ENCODE results near the gene BOLA2B.
A peak's percentile ranks its signal among the peaks of the same experiment; 100 is the strongest.
"Not testable (repeated sequence)": the region's sequence is repeated elsewhere in the genome, so short reads cannot be mapped to it uniquely, and the experiment has no call there.

Gene BOLA2B

DNA sequence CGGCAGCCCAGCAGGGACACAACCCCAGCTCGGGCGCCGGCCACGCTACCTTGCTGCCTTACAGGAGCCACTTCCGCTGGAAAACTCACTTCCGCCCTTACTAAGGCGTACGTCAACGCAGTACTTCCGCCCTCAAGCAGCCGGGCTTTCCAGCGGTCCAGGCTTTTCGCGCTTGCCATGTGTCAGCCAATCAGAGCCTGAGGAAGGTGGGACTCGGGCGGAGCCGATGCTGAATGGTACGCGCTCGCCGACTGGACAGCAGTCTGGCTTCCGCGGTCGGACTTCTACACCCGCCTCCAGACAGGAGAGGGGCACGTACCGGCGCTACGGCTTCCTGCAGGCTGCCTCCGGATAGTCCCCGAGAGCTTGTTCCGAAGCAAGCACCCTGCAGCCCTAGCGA lies at the start of gene BOLA2B, which contains the start of gene SLX1A:
Gene BOLA2B, minus strand, starts transcription at position 52 of the 400 bp plus-strand sequence. CDS start 71 bp downstream, outside the sequence.
Gene SLX1A, plus strand, starts transcription at position 261 of the 400 bp plus-strand sequence. CDS start 210 bp downstream, outside the sequence.
- not testable (repeated sequence) for DNase-seq

DNA sequence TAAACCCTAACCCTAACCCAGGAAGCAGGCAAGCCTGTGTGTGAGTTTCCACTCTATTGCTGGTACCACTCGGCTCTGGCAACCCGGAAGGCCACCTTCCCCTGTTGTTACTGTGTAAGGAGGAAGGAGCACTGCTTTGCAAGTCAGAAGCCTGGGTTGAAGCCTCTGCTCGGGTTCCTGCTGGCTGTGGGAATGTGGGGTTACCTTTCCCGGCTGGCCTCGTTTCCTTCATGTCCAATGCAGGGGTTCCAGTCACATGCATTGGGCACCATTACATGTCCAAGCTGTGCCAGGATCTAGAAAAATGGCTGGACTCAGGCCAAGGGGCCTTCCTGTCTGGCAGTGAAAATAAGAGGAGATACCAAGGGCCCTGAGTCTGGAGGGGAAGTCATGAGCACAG lies 23.6 kb upstream of the BOLA2B start:
- DNase-seq, result not testable (repeated sequence)

DNA sequence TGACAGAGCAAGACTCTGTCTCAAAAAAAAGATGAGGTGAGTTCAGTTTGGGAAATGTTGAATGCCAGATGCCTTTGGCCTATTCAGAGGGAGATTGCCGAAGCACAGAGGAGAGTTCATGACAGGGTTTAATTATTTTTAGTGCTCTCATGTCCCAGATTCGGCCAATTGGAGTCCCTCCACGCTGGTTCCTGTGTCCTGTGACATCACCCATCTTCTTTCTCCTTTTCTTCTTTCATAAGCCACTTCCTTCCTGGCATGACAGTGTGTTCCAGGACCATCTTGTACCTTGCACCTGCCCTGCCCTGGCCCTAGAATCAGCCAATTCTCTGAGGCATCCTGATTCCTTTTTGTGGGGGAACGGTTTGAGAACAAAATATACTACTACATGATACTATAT lies 17.9 kb upstream of the BOLA2B start:
- not testable (repeated sequence) for DNase-seq

DNA sequence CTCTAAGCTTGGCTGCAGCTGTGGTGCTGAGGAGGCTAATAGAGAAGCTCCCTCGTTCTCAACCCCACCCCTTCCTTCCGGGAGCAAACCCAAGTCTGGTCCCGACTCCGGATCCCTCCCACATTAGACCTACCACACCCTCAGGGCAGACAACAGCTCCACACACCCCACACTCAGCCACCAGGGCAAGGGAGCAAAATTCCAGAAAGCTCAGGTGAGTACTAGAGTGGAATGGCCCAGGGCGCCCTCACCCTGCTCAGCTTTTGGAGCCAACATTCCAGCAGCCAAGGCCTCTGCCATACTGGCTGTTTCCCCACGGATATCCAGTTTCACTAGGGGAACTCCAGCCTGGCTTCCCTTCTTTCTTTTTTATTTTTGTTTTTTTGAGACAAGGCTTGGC lies 15.6 kb upstream of the BOLA2B start:
- not testable (repeated sequence) for DNase-seq

DNA sequence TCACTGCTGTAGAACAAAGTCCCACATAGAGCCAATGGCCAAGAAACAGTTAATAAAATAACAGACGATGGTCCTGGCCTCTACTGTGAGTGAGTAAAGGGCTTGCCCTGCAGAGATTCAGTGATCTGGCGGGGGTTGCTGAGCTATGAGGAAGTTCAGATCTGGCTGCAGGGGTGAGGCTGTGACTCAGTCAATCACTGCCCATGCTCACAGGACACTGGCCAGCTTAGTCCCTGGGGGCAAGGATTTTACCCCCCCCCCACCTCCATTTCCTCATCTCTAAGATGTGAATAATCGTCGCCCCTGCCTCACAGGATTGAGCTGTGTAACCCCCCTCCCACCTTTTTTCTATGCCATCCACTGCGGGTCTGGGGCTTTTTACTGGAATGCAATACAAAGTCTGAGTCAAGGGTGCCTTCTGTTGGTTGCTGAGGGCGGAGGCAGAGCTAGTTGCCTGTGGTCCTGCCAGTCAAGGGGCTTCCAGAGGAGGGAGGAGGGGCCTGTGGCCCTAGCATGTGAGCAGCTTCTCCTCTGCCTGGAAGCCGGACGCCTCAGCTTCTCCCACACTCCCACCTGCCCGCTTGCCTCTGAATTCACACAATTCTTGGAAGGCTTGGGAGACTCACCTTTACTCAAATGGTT lies 13.7 kb upstream of the BOLA2B start:
- not testable (repeated sequence) for DNase-seq

- DNase-seq, result not testable (repeated sequence)
Measured at GRCh38 chr16:30206252-30206651, 12.8 kb upstream of the BOLA2B start.

DNA sequence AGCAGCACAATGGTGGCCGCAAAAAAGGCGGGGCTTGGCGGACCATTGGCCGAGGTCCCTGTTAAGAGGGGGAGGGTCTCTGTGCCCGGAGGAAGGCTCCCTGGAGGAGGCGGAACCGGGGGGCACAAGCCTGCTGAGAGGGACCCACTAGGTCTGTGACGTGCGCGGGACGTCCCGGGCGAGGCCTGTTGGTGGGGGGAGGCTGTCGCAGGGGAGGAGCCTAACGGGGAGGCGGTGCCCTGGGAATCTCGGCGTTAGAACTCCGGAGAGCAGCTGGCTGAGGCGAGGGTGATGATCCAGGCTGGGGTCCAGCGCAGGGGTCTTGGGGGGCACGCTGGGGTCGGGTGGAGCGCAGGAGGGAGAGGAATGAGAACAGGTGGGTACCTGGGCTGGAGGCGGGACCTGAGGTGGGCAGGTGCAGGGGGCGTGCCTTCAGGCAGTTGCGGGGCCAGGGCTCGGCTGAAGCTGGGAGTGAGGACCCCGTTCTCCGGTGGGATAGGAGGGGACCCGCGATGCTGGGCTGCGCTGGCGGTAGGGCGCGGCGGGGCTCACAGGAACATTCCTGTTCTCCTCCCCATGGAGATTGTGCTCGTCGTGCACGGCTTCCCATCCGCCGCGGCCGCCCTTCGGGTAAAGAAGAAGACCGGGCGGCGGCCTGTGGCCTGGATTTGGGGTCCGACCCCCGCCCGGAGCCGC lies 12.2 kb upstream of the BOLA2B start:
- DNase-seq, result not testable (repeated sequence)

DNA sequence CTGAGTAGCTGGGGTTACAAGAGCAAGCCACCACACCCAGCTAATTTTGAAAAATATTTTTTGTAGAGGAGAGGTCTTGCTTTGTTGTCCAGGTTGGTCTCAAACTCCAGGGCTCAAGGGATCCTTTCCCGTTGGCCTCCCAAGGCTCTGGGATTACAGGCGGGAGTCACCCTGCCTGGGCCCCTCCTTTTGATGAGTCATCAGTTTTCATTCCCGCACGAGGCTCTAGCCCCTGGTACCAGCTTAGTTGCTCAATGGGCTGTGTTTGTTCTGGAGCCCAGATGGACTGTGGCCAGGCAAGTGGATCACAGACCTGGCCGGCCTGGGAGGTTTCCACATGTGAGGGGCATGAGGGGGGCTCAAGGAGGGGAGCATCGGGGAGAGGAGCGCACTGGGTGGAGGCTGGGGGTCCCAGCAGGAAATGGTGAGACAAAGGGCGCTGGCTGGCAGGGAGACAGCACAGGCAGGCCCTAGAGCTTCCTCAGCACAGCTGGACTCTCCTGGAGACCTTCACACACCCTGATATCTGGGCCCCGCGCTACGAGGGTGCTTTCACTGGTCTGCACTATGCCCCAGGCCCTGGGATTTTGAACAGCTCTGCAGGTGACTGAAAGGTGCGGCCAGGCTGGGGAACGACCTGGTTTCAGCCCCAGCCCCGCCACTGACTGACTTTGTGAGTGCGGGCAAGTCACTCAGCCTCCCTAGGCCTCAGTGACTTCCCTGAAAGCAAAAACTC lies 6.3 kb upstream of the BOLA2B start:
- not testable (repeated sequence) for DNase-seq

- not testable (repeated sequence) for DNase-seq
Measured at GRCh38 chr16:30199049-30199448, 5.6 kb upstream of the BOLA2B start, which contains the start of gene SULT1A3. Gene SULT1A3, plus strand, starts transcription at chr16:30199255. Its CDS starts 1,474 bp downstream, at chr16:30200729.

DNA sequence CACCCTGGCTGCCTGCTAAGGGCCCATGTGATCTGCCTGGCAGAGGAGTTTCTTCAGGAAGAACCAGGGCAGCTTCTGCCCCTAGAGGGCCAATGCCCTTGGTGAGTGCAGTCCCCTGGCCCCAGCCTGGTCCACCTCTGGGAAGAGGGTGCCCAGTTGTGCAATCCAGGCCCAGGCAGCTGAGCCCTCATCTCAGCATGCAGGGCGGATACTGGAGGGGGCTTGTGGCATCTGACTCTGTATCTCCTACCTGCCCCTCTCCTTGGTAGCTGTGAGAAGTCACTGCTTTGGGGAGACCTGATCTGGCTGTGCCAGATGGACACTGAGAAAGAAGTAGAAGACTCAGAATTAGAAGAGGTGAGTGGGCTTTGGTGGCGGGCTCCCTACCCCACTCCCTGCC lies 3.5 kb upstream of the BOLA2B start:
- DNase-seq, result not testable (repeated sequence)

DNA sequence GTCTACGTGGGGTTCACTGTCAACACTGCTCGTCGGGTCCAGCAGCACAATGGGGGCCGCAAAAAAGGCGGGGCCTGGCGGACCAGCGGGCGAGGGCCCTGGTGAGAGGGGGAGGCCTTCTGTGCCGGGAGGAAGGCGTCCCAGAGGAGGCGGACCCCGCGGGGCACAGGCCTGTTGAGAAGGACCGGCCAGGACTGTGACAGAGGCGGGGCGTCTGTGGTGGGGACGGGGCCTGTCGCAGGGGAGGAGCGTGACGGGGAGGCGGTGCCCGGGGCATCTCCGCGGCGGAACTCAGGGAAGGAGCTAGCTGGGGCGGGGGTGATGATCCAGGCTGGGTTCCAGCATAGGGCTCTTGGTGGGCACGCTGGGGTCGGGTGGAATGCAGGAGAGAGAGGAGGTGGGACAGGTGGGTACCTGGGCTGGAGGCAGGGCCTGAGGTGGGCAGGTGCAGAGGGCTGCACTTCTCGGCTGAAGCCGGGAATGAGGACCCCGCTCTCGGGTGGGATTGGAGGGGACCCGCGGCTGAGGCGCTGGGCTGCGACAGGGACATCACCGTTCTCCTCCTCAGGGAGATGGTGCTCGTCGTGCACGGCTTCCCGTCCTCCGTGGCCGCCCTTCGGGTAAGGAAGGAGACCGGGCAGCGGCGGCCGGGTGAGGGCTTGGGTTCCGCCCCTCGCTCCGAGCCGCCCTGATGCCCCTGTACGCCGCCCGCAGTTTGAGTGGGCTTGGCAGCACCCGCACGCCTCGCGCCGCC lies 883 bp upstream of the BOLA2B start:
- DNase-seq, result not testable (repeated sequence)

- not testable (repeated sequence) for DNase-seq
Measured at GRCh38 chr16:30193098-30193497, 368 bp downstream of the BOLA2B start.

DNA sequence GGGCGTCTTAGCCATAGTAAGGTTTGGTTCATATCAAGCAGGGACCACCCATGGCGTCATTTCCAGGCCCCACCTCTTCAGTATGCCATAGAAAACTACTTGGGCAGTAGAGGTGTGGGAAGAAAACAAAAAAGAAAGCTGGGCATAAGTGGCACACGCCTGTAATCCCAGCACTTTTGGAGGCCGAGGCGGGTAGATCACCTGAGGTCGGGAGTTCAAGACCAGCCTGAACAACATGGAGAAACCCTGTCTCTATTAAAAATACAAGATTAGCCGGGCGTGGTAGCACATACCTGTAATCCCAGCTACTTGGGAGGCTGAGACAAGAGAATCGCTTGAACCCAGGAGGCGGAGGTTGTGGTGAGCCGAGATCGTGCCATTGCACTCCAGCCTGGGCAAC lies 2.3 kb downstream of the BOLA2B start:
- not testable (repeated sequence) for DNase-seq

DNA sequence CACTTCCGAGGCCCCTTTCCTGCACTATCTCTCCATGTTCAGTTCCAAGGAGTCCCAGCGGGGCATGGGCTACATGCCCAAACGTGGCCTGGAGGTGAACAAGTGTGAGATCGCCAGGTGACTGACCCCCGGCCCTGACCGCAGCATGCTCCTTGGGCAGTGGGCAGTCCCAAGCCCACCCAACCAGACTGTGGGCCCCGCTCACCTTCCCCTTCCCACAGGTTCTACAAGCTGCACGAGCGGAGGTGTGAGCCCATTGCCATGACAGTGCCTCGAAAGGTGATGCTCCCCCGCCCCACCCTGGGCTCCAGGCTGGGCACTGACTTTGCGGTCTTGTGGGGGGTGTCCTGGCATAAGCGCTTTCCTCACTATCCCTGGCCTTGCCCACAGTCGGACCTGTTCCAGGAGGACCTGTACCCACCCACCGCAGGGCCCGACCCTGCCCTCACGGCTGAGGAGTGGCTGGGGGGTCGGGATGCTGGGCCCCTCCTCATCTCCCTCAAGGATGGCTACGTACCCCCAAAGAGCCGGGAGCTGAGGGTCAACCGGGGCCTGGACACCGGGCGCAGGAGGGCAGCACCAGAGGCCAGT lies 5.4 kb downstream of the BOLA2B start:
- no peak for DNase-seq

GRCh38 chr16:30187556-30187865 lies 6.0 kb downstream of the BOLA2B start:
- DNase-seq, result no peak

DNA sequence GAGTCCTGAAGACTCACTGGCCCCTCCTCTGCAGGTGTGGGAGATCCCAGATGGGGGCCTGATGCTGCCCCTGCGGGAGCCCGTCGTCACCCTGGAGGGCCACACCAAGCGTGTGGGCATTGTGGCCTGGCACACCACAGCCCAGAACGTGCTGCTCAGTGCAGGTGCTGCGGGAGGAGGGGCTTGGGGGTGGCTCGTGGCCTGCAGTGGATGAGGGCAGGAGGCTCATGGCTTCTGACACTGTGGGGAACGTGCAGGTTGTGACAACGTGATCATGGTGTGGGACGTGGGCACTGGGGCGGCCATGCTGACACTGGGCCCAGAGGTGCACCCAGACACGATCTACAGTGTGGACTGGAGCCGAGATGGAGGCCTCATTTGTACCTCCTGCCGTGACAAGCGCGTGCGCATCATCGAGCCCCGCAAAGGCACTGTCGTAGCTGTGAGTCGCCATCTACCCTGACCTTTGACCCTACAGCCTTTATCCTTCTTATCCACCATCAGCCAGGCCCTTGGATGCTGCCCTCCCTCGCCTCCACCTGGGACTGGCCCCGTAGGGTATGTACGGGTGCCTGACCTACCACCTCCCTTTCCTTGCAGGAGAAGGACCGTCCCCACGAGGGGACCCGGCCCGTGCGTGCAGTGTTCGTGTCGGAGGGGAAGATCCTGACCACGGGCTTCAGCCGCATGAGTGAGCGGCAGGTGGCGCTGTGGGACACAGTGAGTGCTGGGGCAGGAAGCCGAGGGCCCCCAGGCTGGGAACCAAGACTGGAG lies 6.5 kb downstream of the BOLA2B start:
- DNase-seq, result no peak

DNA sequence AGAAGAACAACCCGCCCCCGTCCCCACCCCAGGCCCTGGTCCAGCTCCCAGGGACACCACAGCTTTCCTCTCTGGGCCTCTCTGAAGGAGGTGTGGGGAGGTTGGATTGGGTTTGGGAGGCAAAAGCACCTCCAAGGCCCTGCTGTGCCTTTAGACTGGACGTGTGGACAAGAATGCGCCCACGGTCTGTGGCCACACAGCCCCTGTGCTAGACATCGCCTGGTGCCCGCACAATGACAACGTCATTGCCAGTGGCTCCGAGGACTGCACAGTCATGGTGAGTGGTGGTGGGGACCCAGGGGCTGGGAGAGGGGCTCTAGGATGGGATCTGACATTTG lies 7.1 kb downstream of the BOLA2B start:
- DNase-seq, result no peak

DNA sequence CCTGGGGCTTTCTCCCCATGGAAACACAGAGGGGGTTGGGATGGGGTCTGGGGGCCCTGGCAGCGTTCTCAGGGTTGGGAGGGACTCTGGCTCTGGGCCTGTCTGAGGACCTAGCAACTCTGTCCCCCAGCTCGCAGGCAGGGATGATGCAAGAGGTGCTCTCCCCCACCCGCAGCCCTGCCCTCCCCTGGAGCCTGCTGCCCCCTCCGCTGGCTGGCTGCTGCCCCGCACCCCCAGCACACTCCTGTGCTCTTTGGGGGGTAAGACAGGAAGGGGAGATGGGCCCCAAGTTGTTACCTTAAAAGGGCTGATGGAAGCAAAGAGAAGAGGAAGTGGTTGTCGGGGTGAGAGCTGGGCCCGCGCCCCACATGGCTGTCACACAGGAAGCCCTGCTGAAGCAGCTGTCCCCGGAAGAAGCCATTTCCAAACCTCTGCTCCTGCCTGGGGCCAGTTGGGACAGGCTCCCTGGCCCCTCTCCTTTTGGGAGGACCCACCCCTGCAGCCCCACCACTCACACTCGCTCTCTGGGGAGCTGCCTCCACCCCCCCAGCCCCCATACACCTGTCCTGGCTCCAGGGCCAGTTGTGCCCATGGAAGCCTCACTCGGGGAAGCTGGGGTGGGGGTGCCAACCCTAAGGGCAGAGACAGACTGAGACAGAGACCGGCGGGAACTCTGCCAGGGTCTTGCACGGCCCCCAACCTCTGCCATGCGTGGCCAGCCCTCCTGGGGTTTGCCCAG lies 7.6 kb downstream of the BOLA2B start:
- DNase-seq, result peak; percentile 98

DNA sequence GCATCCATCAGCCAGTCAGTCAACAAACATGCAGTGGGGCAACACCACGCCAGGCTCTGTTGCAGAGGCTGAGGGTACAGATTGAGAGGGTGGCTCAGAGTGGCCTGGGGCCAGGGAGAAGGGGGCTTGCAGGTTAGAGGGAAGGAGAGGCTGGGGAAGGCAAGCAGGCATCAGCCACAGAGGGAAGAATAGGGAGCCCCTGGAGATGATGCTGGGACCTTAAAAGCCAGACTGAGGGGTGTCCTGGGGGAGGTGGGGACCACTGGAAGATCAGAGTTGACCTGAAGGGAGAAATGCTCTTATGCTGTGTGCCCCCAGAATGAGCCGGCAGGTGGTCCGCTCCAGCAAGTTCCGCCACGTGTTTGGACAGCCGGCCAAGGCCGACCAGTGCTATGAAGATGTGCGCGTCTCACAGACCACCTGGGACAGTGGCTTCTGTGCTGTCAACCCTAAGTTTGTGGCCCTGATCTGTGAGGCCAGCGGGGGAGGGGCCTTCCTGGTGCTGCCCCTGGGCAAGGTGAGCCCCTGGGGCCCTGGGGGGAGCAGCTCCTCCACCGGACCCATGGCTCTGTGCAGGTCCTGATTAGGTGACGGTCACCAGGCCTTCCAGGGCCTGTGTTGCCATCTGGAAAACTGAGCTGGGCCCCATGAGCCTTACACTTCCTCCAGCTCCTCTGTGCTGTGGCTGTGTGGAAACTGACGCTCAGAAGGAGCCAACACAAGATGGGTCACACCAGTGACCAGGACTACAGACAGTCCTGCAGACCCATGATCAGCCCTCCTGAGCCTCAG lies 8.4 kb downstream of the BOLA2B start:
- DNase-seq, result peak; percentile 75
